Breast epithelium (tissue), 4 donors: ENCODE results near the gene PTPN7. TPM values are rescaled to one million over a fixed set of nuclear protein-coding genes. Genes with fewer than 3 reads are reported as not detected.

Source experiments
- DNase-seq, 2 donors: peaks; one replicate each; pipeline ENCODE4 v3.0.0-alpha.2; 2019; ENCODE audit warnings: low spot score in 2 of 2
- H3K27ac ChIP-seq, 2 donors: fragments of 200-600 bp; sonication (generic) in 1 of 2; one replicate each; pipeline ENCODE4 v1.5.1; 2016 to 2019; ENCODE audit warnings: mild to moderate bottlenecking in 1 of 2
- H3K27me3 ChIP-seq, 2 donors: fragments of 200-600 bp; sonication (generic) in 1 of 2; one replicate each; pipeline versions ENCODE4 v1.5.1 to v1.6.0; 2017 to 2019; ENCODE audit warnings: control low read depth in 1 of 2, mild to moderate bottlenecking in 1 of 2
- H3K36me3 ChIP-seq: fragments of 200-600 bp; one replicate; pipeline ENCODE4 v1.5.1; 2019
- H3K4me1 ChIP-seq, 2 donors: fragments of 200-600 bp; sonication (generic); one replicate each; pipeline ENCODE4 v1.5.1; 2016 to 2019; ENCODE audit warnings: control low read depth in 1 of 2
- H3K4me3 ChIP-seq, 3 donors: fragments of 200-600 bp; sonication (generic); 1 replicate in 2 of 3; 2 replicates in 1 of 3; pipeline ENCODE4 v1.5.1; 2016 to 2019; ENCODE audit warnings: mild to moderate bottlenecking in 3 of 3, moderate library complexity in 2 of 3
- H3K9me3 ChIP-seq, 2 donors: fragments of 200-600 bp; sonication (generic) in 1 of 2; one replicate each; pipeline ENCODE4 v1.5.1; 2016 to 2019; ENCODE audit warnings: control low read depth in 1 of 2
- CTCF ChIP-seq, 3 donors: fragments of 450-650 bp; IDR thresholded peaks; one replicate each; pipeline ENCODE4 v1.5.1; 2016 to 2017; ENCODE audit warnings: antibody characterized with exemption in 3 of 3, mild to moderate bottlenecking in 3 of 3, moderate library complexity in 3 of 3
- POLR2A ChIP-seq: fragments of 450-650 bp; IDR thresholded peaks from one replicate; pipeline ENCODE4 v1.6.1; 2016; ENCODE audit warnings: antibody characterized with exemption, mild to moderate bottlenecking, moderate library complexity
- POLR2AphosphoS5 ChIP-seq, 3 donors: sonication (generic); formaldehyde crosslinking; IDR thresholded peaks; one replicate each; pipeline ENCODE4 v1.6.1; 2017; ENCODE audit warnings: antibody characterized with exemption in 3 of 3
- intact Hi-C: fragments of 100-400 bp; cut with DNase I; formaldehyde crosslinking; loops from one replicate; pipeline ENCODE4 v1.15.1; 2023; ENCODE audit warnings: low total_unique reads
- total RNA-seq, 3 donors: library from RNA; depleted of rRNA; stranded (reverse); fragments of >200 nt; gene quantifications; one replicate each; pipeline ENCODE4 v1.1.0, GENCODE V29; 2016

The PTPN7 gene
- total RNA-seq, 3 donors from 2014 or later, result 1.4 to 4.2 (median 2.9) TPM

- Histone ChIP-seq H3K4me1 (peaks cover 0 to 11% of the 10 kb centered on the region in 2 donors), H3K27me3 (no peaks in the 10 kb centered on the region), H3K4me3 (no peak overlapping the region), H3K27ac (peak overlapping the region; percentile 79 to 81), H3K9me3 (no peaks in the 10 kb centered on the region), H3K36me3 (no peaks in the 10 kb centered on the region)
- no peak for DNase-seq
- intact Hi-C loops, result no loop called here
- no peak for TF ChIP-seq CTCF (IDR thresholded peaks at IDR 0.05)
- TF ChIP-seq POLR2A, result no peak
- TF ChIP-seq POLR2AphosphoS5 (IDR thresholded peaks at IDR 0.05), result no peak
Measured at GRCh38 chr1:202101184-202101583, 59.2 kb downstream of the PTPN7 start.

Other genes with a start within 250 kb of the PTPN7 start
- gene LMOD1, start 214.1 kb downstream of the PTPN7 start, total RNA-seq, result 10 to 100 TPM; 60.0 to 92.2 (median 87.2) TPM
- 10 to 100 TPM; 24.5 to 30.1 (median 26.2) TPM for gene TIMM17A, start 205.1 kb downstream of the PTPN7 start, total RNA-seq
- 10 to 100 TPM; 43.0 to 66.7 (median 57.4) TPM for gene RNPEP, start 178.0 kb downstream of the PTPN7 start, total RNA-seq
- 1,000 to 10,000 TPM in 1 of 3 donors, 100 to 1,000 TPM in 1, 1 to 10 TPM in 1; 1.3 to 1,061 (median 367) TPM for gene ELF3, start 150.0 kb downstream of the PTPN7 start, total RNA-seq
- not detected for gene GPR37L1, start 37.7 kb downstream of the PTPN7 start, total RNA-seq
- gene ARL8A, start 15.9 kb downstream of the PTPN7 start, total RNA-seq, result 10 to 100 TPM; 29.9 to 41.1 (median 34.7) TPM
- 10 to 100 TPM in 1 of 3 donors, 1 to 10 TPM in 1, not detected in 1; 2.6 to 11.3 TPM for gene LGR6, start 33.2 kb upstream of the PTPN7 start, total RNA-seq
- 1 to 10 TPM; 1.4 to 6.0 (median 2.6) TPM for gene UBE2T, start 181.3 kb upstream of the PTPN7 start, total RNA-seq
- gene PPP1R12B, start 188.1 kb upstream of the PTPN7 start, total RNA-seq, result 100 to 1,000 TPM in 1 of 3 donors, 10 to 100 TPM in 2; 76.4 to 123 (median 90.7) TPM